Stimulated activated CD4-positive, alpha-beta T cell treated with anti-CD3 and anti-CD28 coated beads, Interleukin-4, amount 100 ng/mL, for 24 hours (primary cell): Measurements from ENCODE around the gene ZNF513.
A peak's percentile ranks its signal among the peaks of the same experiment; 100 is the strongest.
"Not testable (repeated sequence)": the region's sequence is repeated elsewhere in the genome, so short reads cannot be mapped to it uniquely, and the experiment has no call there.

ENCODE experiments used
- DNase-seq: peaks from one replicate; pipeline ENCODE4 v3.0.0-alpha.2; 2020

The ZNF513 gene, protein sequence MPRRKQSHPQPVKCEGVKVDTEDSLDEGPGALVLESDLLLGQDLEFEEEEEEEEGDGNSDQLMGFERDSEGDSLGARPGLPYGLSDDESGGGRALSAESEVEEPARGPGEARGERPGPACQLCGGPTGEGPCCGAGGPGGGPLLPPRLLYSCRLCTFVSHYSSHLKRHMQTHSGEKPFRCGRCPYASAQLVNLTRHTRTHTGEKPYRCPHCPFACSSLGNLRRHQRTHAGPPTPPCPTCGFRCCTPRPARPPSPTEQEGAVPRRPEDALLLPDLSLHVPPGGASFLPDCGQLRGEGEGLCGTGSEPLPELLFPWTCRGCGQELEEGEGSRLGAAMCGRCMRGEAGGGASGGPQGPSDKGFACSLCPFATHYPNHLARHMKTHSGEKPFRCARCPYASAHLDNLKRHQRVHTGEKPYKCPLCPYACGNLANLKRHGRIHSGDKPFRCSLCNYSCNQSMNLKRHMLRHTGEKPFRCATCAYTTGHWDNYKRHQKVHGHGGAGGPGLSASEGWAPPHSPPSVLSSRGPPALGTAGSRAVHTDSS

DNA sequence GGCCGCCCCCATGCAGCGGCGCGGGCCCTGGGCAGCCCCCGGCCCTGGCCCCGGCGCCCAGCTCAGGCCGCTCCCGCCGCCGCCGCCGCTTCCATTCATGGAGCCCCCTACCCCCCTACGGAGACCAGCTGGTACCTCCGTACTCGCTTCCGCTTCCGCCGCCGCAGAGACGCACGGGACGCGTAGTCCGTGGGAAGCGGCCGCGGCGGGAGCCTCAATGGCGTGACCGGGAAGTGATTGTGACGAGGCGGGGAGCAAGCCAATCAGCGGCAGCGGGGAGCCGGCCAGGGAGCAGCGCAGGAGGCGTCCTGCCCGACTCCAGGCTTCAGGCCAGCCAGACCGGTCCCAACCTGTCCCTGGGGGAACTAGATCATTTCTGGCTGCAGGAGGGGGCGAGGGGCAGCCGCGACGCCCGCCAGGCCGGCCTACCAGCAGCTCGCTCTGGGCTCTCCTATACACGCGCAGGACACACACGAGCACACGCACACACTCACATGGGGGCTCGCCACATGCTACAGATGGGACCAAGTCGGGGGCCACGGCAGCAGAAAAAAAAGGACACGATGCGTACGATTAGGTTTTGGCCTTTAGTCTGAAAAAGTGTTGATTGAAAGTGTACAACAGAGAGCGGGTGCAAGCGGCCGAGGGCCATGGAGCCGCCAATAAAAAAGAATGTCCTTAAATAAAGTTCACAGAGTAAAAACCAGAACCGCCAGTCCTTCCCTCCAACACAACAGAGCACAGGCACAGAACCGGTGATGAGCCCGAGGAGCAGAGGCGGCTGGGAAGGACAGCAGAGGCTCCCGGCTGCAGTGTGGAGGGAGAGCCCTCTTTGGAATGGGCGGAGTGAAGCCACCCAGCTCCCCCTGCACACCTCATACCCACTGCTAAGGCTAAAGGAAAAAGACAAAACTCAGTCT, at the start of gene ZNF513:
Gene ZNF513, minus strand, starts transcription at position 109 of the 920 bp plus-strand sequence. CDS start 208 bp downstream, outside the sequence.
- DNase-seq = peak; percentile 90

- DNase-seq = peak; percentile 70
Observed at GRCh38 chr2:27428978-27429541, 48.5 kb upstream of the ZNF513 start.

DNA sequence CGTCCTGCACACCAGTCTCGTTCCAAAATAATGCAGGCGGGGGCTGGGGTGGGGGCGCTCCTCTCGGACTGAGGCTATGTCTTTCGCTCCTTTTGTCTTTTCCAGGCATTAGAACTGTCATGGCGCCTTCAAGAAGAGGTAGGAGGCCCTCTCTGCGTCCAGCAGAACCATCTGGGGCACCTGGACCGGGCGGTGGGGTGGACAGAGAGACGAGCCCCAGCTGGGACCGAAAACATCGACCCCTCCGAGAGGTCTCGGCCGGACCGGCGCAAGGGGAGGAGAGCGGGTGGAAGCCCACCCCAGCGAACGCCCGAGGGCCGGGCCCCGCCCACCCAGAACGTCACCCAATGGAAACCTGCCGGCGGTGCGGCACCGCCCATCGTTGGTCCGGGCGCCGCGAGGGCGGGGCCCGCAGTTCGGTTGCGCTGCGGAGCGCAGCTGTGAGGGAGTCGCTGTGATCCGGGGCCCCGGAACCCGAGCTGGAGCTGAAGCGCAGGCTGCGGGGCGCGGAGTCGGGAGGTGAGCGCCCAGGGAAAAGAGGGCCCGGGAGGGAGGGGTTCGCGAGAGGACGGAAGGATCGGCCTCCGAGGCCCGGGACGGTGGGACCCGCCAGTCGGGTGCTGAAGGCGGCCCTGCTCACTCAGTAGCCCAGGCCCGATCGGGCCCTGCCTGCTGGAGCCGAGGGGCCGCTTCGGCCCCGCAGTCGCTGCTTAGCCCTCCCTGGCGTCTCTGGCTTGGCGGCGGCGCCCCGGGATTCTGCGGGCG, 47.9 kb upstream of the ZNF513 start, which contains the start of gene NRBP1:
Gene NRBP1, plus strand, starts transcription at position 419 of the 765 bp plus-strand sequence. CDS start 4,643 bp downstream, outside the sequence.
- peak; percentile 93 for DNase-seq

DNA sequence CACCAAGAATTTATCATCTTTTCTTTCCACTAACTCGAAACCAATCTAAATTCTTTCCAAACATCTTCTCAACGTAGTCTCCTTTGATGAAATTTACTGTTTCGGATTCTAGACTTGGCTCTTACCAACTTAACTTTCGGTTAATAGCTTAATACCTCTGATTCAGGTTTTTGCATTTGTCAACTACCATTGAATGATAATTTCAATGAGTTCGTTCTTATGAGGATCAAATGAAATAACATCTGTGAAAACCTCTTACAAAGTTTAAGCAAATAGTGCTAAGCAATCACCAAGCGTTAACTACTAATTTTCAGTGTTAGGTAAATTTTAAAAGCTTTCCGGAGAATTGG, 47.3 kb upstream of the ZNF513 start:
- DNase-seq = no peak

- DNase-seq = not testable (repeated sequence)
Observed at GRCh38 chr2:27425039-27425438, 44.5 kb upstream of the ZNF513 start.

DNA sequence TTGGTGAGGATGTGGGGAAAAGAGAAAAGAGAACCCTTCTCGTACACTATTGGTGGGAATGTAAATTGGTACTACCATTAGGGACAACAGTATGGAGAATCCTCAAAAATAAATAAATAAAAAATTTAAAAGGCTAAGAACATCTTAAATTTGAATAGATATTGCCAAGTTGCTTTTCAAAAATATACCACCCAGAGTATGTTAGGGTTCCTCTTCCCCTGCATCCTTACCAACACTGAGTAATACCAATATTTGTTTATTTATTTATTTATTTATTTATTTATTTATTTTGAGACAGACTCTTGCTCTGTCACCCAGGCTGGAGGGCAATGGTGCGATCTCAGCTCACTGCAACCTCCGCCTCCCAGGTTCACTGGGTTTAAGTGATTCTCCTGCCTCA, 42.4 kb upstream of the ZNF513 start:
- DNase-seq = no peak

DNA sequence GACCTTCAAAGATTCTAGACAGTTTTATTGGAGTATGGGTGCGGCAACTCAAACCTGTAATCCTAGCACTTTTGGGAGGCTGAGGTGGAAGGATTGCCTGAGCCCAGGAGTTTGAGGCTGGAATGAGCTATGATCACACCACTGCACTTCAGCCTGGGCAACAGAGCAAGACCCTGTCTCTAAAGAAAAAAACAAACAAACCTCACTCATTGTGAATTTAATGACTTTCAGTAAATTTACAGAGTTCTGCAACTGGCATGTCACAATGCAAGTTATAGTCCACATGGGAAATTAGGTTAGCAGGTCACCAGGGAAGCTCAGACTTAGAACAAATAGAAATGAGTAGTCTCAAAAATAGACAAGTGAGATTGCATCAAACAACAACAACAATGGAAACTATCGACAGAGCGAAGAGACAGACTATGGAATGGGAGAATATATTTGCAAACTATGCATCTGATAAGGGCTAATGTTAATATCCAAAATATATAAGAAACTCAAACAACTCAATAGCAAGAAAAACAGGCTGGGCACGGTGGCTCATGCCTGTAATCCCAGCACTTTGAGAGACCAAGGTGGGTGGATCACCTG, 41.2 kb upstream of the ZNF513 start:
- no peak for DNase-seq

- DNase-seq = no peak
Observed at GRCh38 chr2:27420996-27421395, 40.5 kb upstream of the ZNF513 start.

DNA sequence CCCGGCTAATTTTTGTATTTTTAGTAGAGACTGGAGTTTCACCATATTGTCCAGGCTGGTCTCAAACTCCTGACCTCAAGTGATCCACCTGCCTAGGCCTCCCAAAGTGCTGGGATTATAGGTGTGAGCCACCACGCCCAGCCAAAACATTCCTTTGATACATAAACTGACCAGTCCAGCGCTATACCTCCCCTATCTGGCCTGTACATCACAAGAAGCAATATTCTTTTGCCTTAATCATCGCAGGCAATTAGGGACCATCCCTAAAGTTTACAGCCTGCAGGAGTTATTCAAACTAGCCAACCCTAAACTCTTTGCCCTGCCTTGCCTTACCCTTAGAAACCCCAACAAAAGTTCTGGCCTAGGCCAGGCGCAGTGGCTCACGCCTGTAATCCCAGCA, 35.6 kb upstream of the ZNF513 start:
- DNase-seq = no peak

- no peak for DNase-seq
Observed at GRCh38 chr2:27412419-27413152, 32.1 kb upstream of the ZNF513 start.

DNA sequence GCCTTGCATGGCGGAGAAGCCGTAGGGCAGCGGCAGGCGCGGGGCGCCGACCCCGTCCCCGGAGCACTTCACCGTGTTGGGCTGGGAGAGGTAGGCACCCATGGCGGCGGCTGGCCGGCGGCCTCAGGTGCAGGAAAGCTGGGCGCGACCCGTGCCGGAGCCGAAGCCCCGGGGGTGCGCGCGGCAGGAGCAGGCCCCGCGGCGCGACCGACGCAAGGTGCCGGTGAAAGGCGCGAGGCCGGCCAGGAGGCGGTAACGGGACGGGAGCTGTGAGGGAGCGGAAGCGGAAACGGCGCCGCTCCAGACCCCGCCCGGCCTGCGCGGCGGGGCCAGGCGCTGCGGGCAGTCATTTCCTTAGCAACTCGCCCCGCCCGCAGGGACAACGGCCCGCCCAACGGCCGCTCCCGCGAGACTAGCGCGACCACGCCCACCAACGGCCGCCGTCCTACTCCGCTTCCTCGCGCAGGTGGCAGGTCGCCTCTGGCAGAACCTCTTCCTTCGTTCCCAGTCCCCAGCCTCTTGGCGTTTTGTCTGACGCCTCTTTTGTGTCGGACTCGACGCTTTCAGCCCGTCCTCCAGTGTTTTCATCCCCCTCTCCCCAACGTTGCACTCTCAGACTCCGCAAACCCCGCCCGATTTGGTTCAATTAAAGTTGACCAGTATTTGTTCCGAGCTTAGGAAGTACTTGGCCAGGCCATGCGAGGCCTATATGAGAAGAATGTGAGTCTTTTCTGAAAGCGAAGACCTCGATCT, 29.0 kb upstream of the ZNF513 start, which contains the start of gene PPM1G:
Gene PPM1G, minus strand, starts transcription at position 271 of the 753 bp plus-strand sequence. Its CDS starts 169 bp downstream, at position 102.
- DNase-seq = peak; percentile 97

DNA sequence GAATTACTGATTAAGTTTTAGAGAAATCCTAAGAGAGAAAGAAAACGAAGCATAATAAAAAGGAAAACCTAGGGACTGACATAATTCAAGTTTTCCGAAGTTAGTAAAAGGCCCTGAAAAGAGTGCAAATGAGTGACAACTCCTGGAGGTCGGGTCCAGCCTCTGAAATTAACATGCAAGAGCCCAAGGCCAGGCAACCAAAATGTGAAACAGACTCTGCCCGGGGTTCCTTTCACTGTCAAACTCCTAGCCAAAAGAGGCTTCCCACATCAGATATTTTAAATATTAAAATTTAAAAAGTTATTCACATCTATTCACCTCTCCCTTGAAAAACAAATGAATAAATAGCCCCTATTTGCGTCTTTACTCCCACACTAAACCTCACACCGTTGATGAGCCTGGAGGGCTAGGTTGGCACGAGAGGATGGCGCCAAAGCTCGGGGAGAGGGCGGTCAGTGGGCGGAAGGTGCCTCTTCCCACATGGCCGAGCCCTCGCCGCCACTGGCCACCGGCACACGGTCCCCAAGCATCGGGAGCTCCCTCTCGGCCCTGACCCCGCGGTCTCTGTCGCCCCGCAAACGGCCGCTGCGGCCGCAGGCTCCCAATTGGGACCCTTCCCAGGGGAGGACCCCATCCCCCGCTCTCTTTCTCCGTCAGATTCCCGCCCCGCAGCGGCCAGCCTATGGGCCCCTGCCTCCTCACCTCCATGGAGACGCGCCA, 28.2 kb upstream of the ZNF513 start:
- DNase-seq = peak; percentile 30

GRCh38 chr2:27407798-27408491, 27.4 kb upstream of the ZNF513 start:
- no peak for DNase-seq

DNA sequence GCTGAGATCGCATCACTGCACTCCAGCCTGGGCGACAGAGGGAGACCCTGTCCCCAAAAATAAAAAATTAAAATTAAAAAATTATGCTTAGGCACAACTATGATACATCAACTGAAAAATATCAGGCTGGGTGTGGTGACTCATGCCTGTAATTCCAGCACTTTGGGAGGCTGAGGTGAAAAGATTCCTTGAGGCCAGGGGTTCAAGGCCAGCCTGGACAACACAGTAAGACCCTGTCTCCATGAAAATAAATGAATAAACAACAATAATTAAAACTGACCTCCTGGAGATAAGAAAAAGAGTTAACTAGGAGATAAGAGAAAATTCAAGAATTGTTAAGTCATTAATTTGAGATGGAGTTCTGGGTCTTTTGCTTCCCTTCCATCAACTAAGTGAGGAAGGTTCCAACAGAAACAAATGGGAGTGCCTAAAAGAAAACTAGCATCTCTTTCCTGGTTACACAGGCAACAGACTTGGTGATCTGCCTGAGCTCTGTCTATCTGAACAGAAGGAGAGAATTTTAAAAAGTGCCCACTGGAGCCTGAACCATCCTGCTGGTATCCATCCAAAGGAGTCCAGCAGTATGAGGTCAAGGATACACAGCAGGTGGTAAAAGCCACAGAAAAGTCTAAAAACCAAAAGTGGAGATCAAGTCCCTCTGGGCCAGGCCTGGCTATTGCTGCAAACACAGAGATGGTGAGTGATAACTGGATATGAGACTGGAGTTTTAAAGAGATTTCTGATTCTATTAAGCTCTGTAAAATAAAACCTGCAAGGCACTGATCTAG, 20.0 kb upstream of the ZNF513 start:
- DNase-seq = no peak

DNA sequence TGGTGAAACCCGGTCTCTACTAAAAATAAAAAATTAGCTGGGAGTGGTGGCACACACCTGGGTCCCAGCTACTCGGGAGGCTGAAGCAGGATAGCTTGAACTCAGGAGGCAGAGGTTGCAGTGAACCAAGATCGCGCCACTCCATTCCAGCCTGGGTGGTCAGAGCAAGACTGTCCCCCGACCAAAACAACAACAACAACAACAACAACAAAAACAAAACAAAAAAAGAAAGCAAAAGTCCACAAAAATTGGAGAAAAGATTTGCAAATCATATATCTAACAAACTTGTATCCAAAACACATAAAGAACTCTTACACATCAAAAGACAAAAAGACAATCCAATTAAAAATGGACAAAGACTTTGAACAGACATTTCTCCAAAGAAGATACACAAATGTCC, 18.4 kb upstream of the ZNF513 start:
- no peak for DNase-seq

DNA sequence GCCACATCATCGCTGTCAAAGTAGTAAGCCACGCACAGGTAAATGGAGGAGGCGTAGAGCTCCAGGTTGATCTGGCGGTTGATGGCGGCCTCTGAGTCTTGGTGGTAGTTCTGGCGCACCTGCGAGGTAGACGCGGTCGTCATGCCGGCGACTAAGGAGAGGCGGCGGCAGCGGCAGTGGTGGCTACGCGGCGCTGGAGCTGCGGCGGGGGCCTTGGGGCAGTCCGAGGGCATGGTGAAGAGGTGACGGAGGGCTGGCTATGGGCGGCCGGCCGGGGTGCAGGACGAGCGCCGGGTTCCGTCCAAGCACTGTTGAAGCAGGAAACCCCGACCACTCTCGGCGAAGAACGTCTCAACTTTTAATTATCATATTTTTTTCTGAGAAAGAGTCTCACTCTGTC, 12.7 kb upstream of the ZNF513 start:
- DNase-seq = no peak

DNA sequence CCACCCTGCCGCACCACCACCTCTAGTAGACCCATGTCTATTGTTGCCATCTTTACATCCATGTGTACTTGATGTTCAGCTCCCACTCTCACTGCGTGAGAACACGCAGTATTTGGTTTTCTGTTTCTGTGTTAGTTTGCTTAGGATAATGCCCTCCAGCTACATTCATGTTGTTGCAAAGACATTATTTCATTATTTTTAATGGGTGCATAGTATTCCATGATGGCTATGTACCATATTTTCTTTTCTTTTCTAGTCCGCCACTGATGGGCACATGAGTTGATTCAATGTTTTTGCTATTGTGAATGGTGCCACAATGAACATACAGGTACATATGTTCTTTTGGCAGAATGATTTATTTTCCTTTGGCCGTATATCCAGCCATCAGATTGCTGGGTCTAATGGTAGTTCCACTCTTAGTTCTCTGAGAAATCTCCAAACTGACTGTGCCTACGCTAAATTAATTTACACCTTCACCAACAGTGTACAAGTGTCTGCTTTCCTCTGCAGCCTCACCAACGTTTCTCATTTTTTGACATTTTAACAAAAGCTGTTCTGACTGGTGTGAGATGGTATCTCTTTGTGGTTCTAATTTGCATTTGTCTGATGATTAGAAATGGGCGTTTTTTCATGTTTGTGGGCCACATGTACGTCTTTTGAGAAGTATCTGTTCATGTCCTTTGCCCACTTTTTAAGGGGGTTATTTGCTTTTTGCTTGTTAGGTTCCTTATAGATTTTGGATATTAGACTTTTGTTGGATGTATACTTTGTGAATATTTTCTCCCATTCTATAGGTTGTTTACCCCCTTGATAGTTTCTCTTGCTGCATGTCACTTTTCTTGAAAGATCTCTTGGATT, 10.5 kb upstream of the ZNF513 start:
- DNase-seq = no peak
